HG03095 (cell line): ENCODE measurements around the gene RTF2.
"Not testable (repeated sequence)": the region's sequence is repeated elsewhere in the genome, so short reads cannot be mapped to it uniquely, and the experiment has no call there.

Experiments
- ATAC-seq: cut with Tn5 transposase; IDR thresholded peaks from one replicate; pipeline ENCODE4 v1.9.1; 2021; ENCODE audit warnings: moderate library complexity; ENCODE audit not compliant: unreplicated experiment

Gene RTF2

DNA sequence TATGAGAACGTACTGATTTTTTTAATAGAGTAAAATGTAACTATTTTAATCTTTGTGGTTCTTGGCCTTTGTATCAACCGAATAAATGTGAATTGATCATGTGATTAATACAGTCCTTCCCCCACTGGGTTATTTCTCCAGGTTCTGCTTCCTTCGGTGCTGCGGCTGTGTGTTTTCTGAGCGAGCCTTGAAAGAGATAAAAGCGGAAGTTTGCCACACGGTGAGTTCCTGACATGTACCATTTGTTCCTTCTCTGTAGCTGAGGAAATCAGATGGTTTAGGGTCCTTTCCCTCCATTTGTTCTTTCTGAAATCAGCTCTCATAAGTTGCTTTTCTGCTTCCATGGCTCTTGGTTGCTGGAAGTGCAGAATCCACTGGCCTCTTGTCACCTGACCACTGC lies 15.5 kb downstream of the RTF2 start:
- no peak for ATAC-seq

- ATAC-seq, result no peak
Observed at GRCh38 chr20:56487216-56487615, 18.8 kb downstream of the RTF2 start.

DNA sequence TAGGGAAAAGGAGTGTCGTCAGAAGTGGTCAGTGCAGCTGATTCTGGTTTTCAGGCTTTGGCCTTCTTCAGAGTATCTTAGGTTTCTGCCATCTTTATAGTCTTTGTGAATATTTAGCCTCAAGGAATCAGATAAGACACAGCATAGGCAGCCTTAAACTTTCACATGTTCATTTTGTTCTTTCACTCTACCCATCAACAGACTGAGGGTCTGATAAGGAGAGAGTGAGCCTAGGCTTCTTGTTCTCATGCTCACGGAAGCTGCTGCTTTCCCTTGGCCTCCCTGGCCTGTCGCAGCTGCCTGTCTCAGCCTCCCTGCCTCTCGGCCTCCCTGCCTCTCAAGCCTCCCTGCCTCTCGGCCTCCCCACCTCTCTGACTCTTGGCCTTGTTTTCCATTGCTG lies 20.1 kb downstream of the RTF2 start:
- ATAC-seq, result no peak

DNA sequence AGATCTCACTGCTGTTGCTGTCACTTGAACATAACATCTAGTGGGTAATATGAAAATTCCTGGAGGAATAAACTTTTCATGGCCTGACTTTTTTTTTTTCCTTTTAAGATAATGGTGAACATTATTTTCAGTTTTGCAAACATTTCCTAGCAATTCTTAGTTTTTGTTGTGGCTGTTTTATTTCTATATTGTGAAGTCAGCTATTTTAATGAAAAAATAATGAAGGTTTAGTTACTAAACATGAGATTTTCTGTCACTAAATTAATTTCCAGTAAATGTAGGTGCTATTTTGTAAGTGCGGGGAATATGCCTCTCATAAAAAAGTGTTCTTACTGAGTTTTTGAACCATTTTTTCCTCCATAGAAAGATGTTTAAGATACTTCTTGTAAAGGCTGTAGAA lies 32.7 kb downstream of the RTF2 start:
- no peak for ATAC-seq

DNA sequence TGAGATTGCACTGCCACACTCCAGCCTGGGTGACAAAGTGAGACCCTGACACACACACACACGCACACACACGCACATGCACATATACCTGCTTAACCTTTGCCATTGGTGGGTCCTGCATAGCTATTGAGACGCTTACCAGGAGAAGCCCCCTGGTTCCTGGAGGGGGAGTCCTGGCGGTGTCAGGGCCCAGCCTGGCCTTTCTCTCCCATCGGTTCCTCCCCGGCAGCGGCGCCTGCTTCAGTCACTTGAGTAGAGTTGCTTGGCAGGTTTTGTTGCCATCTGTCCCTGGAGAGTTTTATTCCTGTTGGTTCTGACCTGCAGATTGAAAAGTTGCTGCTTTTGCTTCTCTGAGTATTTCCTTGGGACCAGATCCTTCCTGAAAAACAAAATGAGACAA lies 35.5 kb downstream of the RTF2 start:
- ATAC-seq, result no peak

DNA sequence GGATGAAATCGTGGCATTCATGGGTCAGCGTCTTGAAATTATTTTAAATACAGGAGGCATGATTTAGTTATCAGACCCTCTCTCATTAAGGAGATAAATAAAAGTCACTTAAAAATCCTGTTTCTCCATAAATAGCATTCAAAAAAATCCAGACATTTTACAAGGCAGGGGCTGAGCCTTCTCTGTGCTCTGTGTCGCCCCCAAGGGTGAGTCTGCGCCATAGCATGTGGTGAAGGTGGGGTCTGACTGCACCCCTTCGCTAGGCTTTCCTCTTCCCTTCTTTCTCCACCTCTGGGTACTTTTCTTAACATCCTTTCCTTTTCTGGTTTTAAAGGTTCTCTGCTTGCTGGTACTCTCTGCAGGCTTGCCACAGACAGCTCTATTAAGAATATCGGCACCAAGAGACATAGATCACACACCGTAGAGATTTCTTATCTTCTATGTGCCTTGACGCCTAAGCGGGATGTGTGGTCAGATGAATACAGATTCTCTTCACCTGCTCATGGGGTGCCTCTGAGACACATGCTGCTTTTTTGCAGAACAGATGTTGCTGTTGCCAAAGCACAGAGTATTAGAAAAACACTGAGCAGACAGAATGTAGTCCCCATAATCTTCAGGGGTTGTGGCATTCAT lies 36.1 kb downstream of the RTF2 start:
- ATAC-seq, result no peak

- no peak for ATAC-seq
Observed at GRCh38 chr20:56506103-56506502, 37.7 kb downstream of the RTF2 start.

DNA sequence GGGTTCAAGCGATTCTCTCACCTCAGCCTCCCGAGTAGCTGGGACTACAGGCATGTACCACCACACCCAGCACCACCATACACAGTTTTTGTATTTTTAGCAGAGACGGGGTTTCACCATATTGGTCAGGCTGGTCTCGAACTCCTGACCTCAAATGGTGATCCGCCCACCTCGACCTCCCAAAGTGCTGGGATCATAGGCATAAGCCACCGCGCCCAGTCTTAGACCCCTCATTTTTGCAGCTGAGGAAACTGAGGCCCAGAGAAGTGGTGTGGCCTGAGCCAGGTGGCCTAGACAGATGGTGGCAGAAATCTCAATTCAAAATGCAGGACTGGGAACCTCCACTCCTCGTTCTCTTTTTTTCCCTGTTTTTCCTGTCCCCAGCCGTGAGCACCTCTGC lies 43.5 kb downstream of the RTF2 start:
- ATAC-seq, result no peak

DNA sequence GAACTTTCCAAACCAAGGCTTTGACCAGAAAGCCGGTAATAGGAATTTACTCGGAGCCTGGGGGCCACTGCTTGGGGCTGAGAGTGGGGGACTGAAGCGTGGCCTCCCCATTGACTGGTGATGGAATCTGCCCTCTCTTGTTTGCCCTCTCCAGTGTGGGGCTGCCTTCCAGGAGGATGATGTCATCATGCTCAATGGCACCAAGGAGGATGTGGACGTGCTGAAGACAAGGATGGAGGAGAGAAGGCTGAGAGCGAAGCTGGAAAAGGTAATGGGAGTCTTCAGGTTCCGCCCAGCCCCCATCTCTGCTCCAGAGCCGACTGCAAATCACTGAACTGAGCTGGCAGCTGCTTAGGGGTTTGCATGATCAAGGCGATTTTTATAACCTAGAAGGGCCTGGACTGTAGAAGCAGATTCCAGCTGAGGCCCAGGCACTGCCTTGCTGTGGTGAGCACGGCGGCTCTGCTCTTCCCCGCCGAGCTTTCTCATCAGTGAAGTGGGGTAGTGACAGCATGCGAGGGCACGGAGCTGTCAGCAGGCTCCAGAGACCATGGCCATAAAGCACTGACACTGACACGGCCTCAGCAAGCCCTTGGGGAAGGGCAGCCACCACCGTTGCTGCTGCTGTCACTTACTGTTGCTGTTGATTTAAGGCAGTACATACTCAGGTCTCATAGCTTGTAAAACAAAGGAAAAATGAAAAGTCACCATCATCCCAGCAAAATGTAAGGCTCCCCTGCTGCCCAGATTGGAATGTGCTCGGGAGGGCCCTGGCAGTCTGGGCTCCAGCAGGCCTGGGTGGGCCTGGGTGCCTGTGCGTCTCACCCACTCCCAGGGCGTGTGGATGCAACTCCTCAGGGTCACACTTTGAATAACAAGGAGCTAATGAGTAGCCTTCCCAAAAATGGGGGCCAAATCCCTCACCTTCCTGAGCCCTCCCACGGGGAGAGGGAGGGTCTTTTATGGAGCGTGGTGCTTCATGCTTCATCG lies 45.0 kb downstream of the RTF2 start:
- no peak for ATAC-seq

DNA sequence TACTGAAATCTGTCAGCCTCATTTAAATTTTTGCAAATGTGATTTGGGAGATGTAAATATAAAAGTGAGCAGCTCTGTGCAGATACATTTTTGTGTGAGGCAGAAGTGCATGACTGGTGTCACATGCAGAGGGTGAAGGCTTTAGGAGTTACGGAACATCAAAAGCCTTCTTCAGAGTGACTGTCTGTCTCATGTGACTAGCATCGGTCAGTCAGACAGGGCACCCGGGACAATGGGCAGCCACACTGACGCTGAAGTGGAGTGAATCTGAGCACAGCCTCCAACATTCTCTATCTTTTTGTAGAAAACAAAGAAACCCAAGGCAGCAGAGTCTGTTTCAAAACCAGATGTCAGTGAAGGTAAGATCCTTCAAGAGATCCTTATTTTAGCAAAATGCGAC lies 48.2 kb downstream of the RTF2 start:
- ATAC-seq, result no peak

DNA sequence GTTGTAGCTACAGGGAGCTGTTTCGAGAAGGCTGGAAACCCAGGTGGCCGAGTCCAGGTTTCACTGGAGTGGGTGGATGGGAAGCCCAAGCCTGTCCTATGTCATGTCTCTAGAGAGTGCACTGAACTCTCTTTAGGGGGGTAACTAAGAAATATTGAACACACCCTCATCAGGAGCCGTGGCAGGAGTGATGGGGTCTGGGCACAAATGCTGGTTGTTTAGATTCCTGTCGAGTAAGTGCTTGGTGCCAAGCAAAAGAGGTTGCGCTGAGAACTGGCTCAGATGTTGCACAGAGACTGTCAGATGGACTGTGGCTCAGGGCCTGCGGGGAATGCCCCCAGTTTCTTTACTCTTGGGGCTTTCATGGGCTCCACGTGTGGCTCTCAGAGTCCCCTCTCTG lies 48.8 kb downstream of the RTF2 start:
- no peak for ATAC-seq

GRCh38 chr20:56517641-56518040 lies 49.2 kb downstream of the RTF2 start:
- ATAC-seq, result no peak

DNA sequence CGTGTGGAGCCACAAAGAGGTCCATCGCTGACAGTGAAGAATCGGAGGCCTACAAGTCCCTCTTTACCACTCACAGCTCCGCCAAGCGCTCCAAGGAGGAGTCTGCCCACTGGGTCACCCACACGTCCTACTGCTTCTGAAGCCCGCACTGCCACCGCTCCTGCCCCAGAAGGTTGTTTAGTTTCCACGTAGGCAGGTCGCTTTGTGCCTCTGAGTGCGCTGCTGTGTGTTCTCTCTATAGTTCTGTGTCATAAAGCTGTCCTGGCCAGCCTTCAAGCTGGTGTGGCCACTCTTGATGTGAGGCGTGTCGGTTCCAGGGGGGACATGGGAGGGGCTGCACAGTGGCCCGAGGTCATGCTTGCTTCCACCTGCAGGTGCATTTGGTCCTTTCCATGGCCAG lies 49.7 kb downstream of the RTF2 start:
- no peak for ATAC-seq

DNA sequence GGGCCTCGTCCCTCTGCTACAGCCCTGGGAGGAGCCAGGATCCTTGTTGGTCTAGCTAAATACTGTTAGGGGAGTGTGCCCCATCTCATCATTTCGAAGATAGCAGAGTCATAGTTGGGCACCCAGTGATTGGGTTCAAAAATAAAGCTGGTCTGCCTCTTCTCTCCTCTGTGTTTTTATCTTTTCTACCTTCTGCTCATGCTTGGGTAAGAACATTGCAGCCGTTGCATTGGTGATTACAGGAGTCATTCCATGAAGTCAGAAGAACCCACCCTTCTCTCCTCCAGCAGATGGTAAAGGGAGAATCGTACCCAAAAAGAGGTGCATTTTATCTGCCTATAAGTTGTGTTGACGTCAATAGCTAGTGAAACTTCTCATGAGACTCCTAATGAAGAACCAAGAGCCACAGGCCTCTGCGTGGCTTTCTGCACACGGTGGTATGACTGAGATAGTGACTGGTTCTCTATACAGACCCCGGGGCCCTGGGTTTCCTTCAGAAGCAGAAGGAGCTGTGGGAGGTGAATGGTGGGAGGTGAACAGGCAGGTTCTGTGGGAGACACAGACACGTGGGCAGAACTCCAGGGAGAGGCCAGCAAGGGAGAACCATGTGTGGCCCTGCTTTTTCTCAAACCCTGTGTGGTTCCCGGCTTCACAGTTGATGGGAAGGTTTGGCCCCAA lies 50.4 kb downstream of the RTF2 start:
- ATAC-seq, result no peak

DNA sequence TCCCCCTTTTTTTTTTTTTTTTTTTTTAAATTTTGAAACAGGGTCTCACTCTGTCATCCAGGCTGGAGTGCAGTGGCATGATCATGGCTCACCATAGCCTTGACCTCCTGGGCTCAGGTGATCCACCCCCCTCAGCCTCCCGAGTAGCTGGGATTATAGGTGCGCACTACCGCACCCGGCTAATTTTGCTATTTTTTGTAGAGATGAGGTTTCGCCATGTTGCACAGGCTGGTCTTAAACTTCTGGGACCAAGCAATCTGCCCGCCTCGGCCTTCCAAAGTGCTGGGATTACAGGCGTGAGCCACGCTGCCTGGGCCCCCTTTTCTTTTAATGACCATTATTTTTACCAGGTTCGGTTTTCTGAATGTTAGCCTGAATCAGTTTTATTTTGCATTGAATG lies 51.1 kb downstream of the RTF2 start:
- ATAC-seq, result no peak

DNA sequence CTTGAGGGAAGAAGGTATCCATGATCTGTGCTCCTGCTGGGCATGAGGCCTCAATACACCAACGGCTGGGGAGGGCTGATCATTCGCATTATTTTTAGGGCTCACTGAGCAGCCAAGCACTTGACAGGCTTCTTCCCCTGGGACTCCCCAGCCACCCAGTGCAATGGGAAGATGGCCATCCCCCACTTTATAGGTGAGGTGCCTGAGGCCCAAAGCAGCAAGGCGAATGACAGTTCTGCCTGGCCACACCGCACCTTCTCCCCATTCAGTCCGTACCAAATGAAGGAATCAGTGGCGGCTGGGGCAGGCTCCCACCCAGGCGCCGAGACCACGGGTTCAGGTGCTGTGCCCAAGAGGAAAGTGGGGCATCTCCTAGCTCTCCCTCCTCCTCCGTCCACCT lies 51.8 kb downstream of the RTF2 start:
- ATAC-seq, result no peak

DNA sequence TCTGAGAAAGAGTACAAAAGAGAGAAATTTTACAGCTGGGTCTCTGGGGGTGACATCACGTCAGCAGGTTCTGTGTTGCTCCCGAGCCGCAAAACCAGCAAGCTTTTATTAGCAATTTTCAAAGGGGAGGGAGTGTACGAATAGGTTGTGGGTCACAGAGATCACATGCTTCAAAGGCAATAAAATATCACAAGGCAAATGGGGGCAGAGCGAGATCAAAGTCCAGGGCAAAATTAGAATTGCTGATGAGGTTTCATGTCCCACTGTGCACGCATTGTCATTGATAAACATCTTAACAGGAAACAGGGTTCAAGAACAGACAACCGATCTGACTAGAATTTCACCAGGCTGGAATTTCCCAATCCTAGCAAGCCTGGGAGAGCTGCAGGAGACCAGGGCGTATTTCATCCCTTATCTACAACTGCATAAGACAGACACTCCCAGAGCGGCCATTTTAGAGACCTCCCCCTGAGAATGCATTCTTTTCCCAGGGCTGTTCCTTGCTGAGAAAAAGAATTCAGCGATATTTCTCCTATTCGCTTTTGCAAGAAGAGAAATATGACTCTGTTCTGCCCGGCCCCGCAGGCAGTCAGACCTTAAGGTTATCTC lies 52.4 kb downstream of the RTF2 start:
- ATAC-seq, result not testable (repeated sequence)

- no peak for ATAC-seq
Observed at GRCh38 chr20:56522311-56522710, 53.9 kb downstream of the RTF2 start.

DNA sequence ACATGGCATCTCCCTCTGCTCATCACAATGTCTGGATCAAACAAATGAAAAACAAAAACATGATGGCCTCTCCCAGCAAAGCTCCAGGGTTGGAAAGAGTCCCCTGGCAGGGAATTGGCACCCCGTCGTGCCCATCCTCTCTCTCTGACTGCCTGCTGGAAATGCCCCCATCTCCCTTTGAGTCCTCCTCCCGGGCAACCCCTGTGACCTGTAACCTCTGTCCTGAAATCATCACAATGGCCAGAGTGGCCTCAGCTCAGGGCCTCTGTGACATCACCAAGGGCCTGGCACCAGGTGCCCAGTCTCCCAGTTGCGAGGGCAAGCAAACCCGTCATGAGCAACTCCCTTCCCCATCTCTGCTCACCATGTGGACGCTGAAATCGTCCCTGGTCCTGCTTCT lies 56.0 kb downstream of the RTF2 start, which contains the start of gene FAM209A:
Gene FAM209A, plus strand, starts transcription at position 301 of the 400 bp plus-strand sequence. Its CDS starts 65 bp downstream, at position 366.
- ATAC-seq, result not testable (repeated sequence)

GRCh38 chr20:56527521-56527920 lies 59.1 kb downstream of the RTF2 start:
- ATAC-seq, result no peak

DNA sequence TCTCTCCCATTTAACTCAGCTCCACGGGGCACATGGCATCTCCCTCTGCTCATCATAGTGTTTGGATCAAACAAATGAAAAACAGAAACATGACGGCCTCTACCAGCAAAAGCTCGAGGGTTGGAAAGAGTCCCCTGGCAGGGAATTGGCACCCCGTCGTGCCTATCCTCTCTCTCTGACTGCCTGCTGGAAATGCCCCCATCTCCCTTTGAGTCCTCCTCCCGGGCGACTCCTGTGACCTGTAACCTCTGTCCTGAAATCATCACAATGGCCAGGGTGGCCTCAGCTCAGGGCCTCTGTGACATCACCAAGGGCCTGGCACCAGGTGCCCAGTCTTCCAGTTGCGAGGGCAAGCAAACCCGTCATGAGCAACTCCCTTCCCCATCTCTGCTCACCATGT lies 64.5 kb downstream of the RTF2 start, which contains the start of gene FAM209B:
Gene FAM209B, plus strand, starts transcription at position 301 of the 400 bp plus-strand sequence. Its CDS starts 96 bp downstream, at position 397.
- ATAC-seq, result not testable (repeated sequence)
